ENCODE data around the gene PLEKHN1.
A peak's percentile ranks its signal among the peaks of the same experiment; 100 is the strongest.

PLEKHN1 gene

DNA sequence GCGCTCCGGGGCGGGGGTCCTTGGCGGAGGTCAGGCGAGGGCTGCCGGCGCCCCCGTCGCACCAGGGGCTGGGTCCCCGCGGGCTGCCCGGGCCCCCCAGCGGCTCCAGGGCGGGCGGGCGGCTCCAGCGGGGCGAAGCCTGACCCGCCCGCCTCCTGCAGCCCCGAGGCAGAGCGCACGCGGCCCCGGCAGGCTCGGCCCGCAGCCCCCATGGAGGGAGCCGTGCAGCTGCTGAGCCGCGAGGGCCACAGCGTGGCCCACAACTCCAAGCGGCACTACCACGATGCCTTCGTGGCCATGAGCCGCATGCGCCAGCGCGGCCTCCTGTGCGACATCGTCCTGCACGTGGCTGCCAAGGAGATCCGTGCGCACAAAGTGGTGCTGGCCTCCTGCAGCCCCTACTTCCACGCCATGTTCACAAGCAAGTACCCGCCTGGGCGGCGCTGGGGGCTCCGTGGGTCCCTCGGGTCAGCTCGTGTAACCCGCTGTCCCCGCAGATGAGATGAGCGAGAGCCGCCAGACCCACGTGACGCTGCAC lies 5.1 kb upstream of the PLEKHN1 start:
- DNase-seq (ENCODE audit: low spot score): no peak

DNA sequence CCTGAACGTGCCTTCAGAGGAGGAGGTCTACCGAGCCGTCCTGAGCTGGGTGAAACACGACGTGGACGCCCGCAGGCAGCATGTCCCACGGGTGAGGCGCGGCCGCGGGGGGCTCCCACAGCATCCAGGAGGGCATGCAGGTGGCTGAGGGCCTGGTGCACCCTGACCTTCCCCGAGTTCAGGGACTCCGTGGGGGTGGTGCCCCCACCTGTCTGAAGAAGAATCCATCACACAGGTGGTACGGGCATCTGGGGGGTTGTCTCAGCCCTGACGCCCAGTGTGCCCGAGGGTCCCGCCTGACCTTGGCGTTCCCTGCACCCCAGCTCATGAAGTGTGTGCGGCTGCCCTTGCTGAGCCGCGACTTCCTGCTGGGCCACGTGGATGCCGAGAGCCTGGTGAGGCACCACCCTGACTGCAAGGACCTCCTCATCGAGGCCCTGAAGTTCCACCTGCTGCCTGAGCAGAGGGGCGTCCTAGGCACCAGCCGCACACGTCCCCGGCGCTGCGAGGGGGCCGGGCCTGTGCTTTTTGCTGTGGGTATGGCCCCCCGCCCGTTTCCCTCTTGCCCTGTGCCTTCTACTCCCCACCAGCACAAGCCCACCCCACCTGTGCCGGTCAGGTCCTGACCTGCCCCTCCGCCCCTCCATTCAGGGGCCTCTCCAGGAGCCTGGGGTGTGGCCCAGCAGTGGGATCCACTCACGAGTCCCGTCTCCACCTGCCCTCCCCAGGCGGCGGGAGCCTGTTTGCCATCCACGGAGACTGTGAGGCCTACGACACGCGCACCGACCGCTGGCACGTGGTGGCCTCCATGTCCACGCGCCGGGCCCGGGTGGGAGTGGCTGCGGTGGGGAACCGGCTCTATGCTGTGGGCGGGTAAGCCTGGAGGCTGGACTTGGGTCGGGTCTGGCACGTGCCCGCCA lies 3.6 kb upstream of the PLEKHN1 start:
- no peak for DNase-seq (ENCODE audit: low spot score)

DNA sequence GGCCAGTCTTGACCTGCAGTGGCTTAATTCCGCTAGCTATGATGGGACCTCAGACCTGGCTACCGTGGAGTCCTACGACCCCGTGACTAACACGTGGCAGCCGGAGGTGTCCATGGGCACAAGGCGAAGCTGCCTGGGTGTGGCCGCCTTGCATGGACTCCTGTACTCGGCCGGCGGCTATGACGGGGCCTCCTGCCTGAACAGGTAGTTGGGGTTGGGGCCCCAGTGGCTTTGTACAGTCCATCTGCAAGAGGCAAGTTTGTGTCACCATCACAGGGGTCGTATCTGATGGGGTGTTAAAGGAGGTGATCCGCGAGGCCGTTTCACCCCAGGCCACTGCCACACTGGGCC lies 3.0 kb upstream of the PLEKHN1 start:
- no peak for DNase-seq (ENCODE audit: low spot score)

DNA sequence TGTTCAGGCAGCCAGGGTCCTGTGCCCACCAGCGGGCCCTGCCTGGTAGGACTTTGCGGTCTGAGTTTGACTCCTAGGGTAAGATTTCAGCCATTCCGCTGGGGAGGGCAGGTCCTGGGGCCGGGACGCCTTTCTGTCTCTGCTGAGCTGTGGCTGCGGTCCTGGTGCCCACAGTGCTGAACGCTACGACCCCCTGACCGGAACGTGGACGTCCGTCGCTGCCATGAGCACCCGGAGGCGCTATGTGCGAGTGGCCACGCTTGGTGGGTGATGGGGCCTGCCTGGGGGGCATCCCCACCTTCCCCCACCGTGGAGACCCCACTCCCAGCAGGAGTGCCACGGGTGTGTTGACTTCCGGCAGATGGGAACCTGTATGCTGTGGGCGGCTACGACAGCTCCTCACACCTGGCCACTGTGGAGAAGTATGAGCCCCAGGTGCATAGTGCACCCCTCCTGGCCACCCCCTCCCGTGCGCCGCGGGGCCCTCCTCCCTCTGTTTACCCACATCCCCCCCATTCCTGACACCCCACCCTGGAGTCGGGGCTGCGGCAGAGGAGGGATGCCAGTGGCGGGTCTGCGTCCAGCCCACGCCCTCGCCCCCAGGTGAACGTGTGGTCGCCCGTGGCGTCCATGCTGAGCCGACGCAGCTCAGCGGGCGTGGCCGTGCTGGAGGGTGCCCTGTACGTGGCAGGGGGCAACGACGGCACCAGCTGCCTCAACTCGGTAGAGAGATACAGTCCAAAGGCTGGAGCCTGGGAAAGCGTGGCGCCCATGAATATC lies 2.3 kb upstream of the PLEKHN1 start:
- DNase-seq (ENCODE audit: low spot score): no peak

DNA sequence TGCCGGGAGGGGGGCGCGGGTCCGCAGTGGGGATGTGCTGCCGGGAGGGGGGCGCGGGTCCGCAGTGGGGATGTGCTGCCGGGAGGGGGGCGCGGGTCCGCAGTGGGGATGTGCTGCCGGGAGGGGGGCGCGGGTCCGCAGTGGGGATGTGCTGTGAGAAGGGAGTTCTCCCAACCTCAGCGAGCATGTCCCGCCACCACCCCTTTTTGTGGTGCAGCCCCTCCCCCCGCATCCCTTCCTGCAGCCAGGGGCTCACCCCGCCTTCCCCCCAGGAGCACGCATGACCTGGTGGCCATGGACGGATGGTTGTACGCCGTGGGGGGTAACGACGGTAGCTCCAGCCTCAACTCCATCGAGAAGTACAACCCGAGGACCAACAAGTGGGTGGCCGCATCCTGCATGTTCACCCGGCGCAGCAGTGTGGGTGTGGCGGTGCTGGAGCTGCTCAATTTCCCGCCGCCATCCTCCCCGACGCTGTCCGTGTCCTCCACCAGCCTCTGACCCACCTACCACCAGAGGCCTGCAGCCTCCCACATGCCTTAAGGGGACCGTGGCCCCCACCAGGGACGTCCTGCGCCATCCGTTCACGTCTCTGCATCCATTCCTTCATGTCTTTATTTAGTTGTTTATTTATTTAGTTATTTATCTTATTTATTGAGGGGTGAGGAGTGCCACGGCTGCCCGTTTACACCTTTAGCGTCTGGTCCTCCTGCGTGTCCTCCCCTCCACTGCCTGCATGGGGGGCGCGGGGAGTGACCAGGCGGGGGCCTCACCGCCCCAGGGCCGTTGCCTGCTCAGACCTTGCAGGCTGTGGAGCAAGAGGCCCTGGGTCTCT lies 1.4 kb upstream of the PLEKHN1 start:
- DNase-seq (ENCODE audit: low spot score): no peak

DNA sequence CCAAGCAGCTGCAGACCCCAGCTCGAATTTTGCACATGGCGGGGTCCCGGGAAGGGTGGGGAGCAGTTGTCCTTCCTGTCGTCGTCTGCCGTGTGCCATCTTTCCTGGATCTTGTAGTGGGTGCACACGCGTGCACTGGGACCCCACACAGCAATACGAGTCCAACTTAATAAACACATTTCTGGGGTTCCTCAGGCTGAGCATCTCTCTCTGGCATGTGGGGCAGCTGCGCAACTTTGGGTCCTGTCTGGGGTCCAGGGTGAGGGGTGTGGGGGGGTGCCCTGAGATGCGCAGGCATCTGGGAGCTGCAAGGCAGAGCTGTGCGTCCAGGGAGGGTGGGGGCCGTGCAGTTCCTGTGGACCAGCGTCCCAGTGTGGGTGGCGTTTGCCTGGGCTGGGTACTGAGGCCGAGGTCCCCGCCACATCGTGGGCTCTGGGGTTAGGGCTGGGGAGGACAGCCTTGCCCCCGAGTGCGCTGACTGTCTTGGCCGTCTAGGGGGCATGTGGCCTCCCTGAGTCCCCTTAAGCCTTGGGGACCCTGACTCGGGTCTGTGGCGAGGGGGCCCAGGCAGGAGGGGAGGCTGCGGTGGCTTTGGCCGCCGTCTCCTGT lies 652 bp upstream of the PLEKHN1 start:
- no peak for DNase-seq (ENCODE audit: low spot score)

DNA sequence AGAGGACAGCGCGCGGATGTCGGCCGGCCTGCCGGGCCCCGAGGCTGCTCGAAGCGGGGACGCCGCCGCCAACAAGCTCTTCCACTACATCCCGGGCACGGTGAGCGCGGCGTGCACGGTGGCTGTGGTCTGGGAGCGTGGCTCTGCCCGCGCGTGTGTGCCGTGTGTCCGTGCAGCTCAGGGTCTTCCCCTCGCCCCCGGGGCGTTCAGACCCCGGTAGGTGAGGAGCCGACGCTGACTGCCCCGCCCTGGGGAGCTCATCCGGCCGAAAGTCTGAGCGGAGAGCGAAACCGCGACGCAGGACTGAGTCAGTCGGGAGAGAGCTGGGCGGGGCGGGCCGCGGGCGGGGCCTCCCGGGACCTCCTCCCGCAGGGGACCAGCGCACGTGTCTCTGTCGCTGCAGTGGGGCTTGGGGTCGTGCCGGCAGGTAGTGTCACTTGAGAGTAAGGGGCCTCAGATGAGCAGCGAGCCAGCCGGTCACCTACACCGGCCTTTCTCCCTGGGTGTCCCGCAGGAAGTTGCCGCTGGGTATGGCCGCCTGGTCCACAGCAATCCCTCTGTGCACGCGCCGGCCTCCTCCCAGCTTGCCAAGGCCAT lies 520 bp downstream of the PLEKHN1 start:
- DNase-seq (ENCODE audit: low spot score): peak; percentile 68

DNA sequence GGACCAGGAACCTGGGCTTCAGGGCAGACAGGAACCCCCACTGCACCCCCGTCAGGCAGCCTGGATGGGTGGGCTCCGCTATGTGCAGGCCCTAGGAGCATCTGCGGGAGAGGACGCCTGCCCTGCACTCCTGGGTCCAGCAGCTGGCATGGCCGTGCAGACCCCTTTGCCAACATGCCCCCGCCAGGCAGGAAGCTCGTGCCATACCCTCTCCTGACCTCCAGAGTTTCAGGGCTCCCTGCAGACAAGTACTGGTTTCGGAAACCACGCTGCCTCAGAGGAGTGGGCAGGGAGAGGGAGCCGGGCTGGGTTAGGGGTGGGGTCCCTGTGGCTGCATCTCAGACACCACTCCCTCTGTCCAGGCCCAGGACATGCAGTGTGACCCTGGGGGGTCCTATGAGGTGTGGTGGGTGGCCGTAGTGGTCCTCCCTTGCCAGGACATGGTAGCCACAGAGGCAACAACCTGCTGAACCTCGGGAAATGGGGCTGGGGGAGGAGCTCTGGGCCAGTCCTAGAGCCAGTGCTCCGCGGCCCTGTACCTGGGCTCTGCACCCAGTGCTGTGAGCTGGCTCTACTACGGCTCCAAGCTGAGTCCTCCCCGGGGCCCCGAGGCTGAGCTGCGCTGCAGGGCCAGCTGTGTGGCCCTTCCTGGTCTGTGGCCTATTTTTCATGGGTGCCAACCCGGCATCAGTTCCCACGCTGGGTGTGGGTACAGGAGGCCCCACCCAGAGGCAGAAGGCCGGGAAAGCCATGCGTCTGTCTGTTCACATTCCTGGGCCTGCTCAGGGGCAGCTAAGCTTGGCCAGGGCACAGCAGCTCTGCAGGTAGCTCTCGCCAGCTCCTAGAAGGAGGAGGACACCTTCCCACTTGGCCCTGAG lies 1.4 kb downstream of the PLEKHN1 start:
- no peak for DNase-seq (ENCODE audit: low spot score)

DNA sequence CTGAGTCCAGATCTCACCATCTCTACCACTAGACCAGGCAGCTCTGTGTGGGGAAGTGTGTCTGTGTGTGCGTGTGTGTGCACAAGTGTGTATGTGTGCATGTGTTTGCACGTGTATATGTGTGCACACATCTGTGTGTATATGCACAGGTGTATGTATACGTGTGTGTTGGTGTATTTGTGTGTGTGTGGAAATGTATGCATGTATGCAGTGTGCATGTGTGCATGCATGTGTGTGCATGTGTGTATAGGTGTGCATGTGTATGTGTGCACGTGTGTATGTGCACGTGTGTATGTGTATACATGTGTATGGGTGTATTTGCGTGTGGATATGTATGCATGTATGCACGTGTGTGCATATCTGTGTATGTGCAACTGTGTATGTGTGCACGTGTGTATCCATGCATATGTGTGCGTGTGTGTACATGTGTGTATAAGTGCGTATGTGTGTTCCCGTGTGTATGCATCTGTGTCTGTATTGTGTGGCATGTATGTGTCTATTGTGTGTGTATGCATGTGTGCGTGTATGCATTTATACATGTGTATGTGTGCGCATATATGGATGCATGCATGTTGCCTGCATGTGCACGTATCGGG lies 3.1 kb downstream of the PLEKHN1 start:
- no peak for DNase-seq (ENCODE audit: low spot score)

DNA sequence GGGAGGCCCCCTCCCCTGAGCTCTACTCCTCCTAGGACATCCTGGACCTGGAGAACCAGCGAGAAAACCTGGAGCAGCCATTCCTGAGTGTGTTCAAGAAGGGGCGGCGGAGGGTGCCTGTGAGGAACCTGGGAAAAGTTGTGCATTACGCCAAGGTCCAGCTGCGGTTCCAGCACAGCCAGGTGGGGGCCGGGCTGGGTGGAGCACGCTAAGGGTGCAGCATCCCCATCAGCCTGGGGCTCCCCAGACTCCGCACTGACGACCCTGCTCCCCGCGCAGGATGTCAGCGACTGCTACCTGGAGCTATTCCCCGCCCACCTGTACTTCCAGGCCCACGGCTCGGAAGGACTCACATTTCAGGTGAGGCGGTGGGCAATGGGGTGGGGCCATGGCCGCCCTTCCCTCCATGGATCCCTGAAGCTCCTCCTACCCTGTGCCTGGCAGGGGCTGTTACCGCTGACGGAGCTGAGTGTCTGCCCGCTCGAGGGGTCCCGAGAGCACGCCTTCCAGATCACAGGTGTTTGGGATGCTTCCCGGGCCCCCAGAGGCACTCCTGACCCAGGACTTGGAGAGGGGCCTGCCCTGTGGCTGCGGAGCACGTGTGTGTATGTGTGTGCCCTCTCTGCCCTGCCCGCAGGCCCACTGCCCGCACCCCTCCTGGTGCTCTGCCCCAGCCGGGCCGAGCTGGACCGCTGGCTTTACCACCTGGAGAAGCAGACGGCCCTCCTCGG lies 4.1 kb downstream of the PLEKHN1 start:
- no peak for DNase-seq (ENCODE audit: low spot score)

DNA sequence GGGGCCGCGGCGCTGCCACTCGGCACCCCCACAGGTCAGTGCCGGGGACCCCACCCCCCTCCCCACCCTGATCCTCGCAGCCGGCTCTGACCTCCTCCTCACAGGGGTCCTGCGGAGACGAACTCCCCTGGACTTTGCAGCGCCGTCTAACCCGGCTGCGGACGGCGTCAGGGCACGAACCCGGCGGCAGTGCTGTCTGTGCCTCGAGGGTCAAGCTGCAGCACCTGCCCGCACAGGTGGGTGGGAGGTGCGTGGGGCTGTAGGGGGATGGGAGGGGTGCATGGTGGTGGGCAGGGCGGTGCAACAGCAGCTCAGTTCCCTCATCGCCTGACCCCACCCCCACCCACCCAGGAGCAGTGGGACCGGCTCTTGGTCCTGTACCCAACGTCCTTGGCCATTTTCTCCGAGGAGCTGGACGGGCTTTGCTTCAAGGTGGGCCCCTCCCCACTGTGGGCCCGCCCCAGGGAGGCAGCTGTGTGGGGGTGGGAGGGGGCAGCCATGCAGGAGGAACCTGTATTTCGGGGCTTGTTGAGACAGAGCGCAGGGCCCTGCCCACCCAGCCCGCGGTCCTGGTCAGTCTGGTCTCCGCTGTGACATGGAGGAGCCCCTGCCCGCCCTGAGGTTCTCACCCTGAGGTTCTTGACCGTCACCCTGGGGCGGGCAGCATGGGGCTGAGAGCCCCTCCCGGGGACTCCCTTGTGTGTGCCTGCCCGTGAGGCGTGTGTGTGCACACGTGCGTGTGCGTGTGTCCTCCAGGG lies 4.9 kb downstream of the PLEKHN1 start:
- DNase-seq (ENCODE audit: low spot score): no peak

DNA sequence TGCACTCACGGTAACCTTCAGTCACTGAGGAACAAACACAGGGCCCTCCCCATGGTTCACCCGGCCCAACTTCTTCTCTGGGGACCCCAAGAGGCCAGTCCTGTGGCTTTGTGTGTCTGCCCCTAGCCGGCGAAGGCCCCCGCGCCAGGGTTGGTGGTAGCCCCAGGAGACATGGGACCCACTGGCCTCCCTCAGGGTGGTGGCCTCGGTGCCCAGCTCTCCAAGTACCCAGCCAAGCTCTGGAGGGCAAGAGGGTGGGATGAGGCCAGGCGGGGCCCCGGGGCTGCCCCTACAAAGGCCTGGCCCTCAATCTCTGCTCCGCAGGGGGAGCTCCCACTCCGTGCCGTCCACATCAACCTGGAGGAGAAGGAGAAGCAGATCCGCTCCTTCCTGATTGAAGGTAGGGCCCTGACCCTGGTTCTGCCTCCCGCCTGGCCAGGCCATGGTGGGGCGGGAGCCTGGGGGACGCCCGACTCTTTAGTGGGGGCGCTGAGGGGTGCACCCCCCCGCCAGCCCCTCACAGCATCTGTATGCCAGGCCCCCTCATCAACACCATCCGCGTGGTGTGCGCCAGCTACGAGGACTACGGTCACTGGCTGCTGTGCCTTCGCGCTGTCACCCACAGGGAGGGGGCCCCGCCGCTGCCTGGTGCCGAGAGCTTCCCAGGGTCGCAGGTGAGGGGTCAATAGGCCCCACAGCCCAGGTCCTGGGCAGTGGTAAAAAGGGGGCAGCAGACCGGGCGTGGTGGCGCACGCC lies 5.6 kb downstream of the PLEKHN1 start:
- DNase-seq (ENCODE audit: low spot score): no peak

DNA sequence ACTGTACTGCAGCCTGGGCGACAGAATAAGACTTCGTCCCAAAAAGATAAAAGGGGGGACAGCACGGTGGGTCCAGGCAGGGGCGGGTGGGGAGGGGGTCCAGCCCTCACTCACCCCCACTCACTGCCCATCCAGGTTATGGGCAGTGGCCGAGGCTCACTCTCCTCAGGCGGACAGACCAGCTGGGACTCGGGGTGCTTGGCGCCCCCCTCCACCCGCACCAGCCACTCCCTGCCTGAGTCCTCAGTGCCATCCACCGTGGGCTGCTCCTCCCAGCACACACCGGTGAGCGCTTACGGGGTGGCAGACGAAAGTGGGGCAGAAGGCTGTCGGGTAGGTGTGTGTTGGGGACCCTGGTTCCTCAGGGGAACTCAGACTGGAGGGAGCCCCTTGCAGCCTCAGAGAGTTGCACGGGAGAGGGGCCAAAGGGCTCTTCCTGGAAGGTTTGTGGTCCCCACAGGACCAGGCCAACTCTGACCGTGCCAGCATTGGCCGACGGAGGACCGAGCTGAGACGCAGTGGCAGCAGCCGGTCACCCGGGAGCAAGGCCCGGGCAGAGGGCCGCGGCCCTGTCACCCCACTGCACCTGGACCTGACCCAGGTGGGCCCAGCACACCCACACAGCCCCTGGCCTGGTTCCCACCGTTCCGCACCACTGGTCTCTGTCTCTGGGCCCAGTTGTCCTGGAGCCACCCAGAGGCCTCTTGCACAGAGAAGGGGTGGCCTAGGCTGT lies 6.6 kb downstream of the PLEKHN1 start:
- DNase-seq (ENCODE audit: low spot score): no peak

DNA sequence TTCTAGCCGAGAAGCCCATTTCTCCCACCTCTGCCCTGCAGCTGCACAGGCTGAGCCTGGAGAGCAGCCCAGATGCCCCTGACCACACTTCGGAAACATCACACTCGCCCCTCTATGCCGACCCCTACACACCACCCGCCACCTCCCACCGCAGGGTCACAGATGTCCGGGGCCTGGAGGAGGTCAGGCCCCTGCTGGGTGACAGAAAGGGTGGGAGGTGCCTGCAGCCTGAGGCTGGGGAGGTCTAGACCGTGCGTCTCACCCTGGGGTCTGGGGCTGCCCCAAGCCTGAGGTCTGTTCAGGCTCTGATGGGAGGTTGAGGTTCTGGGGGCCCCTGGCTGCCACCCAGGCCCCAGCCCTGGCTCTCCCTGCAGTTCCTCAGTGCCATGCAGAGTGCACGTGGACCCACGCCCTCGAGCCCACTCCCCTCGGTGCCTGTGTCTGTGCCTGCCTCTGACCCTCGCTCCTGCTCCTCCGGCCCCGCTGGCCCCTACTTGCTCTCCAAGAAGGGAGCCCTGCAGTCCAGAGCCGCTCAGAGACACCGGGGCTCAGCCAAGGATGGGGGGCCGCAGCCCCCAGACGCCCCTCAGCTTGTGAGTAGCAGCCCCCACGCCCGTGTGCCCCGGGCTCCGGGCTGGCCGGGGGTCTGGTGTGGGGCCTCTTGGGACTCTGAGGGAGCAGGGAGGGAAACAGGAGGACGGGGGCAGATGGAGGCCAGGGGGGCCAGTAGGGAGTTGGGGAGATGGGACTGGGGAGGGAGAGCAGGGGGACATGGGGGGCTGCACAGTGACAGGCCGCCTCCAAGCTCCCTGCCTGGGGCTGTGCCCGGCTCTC lies 7.4 kb downstream of the PLEKHN1 start:
- no peak for DNase-seq (ENCODE audit: low spot score)

DNA sequence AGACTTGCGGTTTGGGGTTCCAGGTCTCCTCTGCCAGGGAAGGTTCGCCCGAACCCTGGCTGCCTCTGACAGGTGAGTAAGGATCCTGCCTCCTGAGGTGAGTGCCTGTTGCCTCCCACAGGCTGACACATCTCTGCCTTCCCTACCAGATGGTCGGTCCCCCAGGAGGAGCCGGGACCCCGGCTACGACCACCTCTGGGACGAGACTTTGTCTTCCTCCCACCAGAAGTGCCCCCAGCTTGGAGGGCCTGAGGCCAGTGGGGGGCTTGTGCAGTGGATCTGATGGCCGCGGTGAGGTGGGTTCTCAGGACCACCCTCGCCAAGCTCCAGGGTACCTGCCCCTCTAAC lies 8.0 kb downstream of the PLEKHN1 start:
- no peak for DNase-seq (ENCODE audit: low spot score)

DNA sequence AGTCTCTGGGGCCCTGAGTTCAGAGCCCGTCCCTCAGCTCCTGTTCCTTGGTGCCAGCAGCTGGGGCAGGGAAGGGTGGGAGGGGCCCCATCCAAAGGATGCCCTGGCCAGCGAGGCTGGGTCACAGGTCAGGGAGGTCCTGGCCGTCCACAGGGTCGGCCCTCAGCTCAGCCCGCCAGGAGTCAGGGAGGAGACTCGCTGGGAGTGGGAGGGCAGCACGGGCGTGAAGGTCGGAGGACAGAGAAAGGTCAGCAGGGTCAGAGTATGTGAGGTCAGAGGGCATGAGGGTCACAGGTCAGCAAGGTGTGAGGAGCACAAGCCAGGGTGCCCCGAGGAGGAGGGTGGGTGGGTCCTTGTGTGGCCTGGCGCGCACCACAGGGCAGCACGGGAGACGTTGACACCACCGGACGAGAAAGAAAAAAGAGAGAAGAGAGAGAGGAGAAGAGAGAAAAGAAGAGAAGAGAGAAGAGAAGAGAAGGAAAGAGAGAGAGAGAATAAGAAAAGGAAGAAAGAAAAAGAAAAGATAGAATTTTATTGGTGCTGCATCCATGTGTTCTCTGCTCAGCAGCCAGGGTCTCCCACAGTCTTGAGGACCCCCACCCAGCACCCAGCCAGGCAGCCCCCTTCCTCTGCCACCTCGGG lies 8.5 kb downstream of the PLEKHN1 start:
- DNase-seq (ENCODE audit: low spot score): no peak
